Ammon's horn (tissue), 1 donor: ENCODE measurements around the gene TRIP10.

Source experiments
- DNase-seq: peaks from one replicate; pipeline ENCODE4 v3.0.0-alpha.2; 2016; ENCODE audit warnings: low spot score

The TRIP10 gene

DNA sequence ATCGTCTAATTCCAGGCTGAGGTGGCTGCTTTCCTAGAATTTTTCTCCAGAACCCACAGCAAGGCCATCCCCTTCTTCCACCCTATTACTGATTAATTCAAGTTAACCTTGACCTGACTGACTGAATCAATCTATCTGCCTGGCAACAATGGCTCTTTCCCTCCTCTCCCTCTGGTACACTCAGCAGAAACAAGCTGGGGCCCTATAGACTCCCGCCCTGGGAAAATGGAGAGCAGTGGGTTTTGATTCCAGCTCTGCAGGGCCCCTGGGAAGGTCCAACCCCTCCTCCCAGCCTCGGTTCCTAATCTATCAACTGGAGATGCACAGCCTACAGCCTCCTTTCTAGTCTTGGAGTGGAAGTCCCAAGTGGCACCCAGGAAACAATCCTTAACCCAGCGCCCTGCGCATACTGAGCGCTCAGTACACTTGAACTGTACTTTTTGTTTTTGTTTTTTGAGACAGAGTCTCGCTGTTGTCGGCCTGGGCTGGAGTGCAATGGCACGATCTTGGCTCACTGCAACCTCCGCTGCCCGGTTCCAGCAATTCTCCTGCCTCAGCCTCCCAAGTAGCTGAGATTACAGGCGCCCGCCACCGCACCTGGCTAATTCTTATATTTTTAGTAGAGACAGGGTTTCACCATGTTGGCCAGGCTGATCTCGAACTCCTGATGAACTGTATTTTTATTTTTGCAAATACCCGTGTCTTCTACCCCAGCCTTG is 13.8 kb upstream of the TRIP10 start:
- no peak for DNase-seq

DNA sequence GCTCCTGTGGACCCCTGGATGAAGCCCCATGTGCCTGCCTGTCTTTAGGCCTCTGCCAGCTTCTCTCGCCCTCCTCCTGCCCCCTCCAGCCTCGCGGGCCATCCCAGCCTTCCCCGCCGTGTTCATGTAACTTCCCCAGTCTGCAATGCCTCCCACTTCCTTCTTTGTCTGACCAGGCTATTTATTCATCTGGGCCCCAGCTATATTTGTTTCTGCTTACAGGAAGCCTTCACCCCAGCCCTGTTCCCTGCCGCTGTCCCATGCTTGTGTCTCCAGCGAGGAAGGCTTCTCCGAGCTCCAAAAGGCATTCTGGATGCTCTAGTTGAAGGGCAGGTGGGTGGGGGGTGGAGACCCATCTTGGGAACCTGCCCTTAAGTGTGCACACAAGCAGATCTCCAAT is 11.1 kb upstream of the TRIP10 start:
- DNase-seq, result peak; percentile 73

DNA sequence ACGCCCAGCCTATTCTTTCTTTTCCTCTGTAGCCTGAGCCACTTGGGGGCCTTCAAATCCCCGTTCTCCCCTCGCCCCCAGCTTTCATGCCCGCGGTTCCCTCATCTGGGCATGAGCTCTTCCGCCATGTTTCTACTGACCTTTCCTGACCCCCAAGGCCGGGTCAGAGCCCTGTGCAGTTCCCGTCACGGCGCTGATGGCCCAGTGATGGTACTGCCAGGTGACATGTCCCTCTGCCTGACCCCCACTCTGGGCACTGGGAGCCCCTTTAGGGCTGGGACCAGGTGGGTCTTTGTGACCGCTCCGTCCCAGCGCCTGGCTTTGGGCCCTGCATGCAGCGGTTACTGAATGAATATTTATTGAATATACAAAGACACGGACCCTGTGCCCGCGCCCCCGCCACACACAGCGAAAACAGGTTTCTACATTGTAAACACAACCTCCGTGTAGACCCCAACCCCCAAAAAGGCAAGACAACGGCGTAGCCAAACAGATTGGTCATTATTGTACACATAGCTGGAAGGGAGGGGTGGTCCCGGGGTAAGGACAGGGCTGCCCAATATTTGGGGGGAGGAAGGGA is 9.8 kb upstream of the TRIP10 start:
- DNase-seq, result no peak

DNA sequence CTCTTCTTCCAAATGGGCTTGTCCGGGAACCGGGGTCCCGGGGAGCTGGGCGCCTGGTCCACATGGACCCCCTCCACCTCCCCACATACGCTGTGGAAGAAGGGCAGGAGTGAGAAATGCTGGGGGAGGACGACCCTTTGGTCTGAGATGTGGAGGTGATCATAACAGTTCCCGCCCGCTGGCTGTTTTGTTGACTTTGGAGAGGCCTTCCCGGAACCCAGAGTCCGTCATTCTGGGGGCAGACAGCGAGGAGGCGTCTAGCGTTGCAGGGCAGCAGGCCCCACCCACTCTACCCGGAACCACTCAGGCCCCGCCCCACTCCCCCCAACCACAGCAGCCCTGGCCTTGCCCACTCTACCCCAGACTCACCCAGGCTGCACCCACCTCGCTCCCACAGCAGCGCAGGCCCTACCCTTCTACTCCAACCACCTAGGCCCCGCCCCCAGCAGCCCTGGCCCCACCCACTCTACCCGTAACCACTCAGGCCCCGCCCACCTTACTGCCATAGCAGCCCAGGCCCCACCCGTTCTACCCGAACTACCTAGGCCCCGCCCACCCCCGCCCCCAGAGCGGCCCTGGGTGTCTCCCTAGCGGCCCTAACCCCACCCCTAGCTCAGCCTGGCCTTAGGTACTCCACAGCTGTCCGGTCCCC is 9.2 kb upstream of the TRIP10 start:
- peak; percentile 74 for DNase-seq

DNA sequence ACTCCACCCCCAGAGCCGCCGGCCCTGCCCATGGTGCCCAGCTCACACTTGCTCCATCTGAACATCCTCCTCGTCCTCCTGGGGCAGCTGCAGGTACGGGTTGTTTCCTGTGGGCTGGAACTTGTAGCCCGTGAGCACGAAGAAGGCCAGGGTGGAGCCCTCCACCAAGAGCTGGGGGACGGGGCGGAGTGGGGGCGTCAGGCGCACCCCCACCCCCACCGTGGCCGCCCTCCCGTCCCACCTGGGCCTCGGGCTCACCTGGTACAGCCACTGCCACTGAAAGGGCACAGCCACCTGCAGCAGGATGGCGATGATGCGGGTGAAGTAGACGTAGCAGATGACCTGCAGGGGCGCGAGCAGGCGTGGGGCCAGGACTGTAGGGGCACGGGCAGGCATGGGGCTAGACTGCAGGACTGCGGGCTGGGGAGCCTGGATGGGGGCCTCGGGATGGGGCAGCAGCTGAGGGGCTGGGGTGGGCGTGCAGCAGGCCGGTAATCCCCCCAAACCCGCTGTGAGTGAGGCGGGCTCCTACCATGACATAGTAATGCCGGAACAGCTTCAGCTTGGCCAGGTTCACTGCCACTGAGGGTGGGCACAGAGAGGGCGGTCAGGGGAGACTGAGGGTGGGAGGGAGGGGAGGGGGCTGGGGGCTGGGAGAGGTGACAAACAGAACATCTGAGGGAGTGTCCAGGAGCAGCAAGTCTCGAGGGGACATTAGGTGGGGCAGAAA is 8.4 kb upstream of the TRIP10 start:
- no peak for DNase-seq

DNA sequence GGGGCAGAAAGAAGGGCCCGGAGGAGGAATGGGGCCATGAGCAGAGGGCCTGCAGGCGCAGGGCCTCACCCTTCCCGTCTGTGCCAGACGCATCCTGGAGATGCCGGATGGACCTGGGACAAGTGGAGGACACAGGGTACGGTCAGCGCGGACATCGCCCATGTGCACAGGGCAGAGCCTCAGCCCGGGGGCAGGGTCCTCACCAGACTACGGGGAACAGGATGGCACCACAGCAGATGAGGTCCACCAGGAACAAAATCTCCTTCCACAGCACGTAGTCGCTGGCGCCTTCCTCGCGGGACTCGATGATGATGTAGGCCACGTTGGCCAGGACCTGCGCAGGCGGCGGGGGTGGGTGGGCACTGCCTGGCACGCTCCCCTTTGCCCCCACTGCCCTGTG is 7.7 kb upstream of the TRIP10 start:
- no peak for DNase-seq

DNA sequence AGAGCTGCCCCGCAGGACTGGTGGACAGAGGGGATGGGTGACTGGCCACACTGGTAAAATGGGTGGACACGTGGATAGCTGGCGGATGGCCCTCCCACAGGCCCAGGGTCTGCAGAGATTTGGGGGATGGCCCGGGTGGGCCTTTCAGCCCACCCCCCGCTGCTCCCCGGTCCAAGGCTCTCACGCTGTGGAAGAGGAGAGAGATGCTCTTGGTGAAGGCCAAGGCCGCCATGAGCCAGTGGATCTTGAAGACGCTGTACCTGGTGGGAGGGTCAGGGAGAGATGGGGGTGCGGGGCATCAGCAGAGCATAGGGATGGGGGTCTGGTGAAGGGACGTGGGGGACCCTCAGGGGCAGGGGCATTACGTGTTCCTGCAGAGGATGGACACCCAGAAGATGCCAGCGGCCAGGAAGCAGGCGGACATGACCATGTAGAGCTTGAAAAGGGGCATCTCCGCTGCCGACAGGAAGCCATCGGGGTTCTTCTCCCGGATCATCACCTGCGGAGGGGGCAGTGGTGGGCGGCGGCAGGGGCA is 6.6 kb upstream of the TRIP10 start:
- no peak for DNase-seq

DNA sequence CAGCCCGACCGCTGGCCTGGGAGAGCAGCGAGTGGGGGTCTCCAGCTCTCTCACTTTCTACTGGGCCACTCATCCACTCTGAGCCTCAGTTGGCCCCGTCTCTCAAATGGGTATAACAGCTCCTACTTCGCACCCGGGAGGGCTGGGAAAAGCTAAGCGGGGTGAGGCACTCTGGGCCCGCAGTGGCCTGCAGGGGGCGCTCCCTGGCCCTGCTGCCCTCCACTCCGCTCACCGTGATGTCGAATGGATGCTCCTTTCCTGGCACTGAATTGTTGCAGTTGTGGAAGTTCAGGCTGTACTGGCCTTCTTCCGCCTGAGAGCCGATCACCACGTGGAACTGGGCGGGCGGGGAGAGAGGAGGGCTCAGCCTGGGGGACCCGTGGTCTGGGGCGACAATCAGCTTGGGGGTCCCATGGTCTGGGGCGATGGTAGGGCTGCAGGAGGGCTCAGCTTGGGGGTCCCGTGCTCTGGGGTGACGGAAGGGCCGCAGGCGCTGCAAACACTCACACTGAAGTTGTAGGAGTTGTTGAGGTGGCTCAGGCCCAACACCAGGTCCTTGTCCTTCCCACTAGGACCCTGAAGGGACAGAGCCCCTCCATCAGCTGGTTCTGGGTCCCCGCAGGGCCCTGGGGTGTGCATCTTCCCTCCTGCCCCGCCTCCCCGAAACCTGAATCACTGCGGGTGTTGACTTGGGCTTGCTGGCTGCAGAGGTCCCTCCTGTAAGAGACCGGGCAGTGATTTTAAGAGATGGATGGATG is 6.0 kb upstream of the TRIP10 start:
- DNase-seq, result no peak

DNA sequence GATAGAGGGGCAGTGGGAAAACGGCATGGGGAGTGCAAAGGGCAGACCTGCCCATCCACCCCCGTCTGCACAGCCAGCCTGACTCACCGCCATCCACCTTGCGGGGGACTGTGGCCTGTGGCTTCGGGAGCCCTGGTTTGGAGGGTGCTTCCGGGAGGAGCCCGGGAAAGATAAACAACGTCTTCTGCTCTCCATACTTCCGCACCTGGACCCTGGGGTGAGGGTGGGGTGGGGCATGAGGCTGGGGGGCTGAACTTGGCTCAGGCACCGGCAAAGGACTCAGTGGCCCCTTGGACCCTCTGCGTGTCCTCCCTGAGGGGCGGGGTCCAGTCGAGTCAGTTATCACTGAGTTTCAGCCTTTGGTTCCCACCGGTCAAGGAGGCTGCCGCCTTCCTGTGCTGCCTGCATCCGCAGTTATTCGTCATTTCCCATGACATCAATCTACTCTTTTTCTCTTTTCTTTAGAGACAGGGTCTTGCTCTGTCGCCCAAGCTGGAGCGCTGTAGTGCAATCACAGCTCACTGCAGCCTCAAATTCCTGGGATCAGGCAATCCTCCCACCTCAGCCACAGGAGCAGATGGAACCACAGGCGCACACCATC is 5.3 kb upstream of the TRIP10 start:
- no peak for DNase-seq

DNA sequence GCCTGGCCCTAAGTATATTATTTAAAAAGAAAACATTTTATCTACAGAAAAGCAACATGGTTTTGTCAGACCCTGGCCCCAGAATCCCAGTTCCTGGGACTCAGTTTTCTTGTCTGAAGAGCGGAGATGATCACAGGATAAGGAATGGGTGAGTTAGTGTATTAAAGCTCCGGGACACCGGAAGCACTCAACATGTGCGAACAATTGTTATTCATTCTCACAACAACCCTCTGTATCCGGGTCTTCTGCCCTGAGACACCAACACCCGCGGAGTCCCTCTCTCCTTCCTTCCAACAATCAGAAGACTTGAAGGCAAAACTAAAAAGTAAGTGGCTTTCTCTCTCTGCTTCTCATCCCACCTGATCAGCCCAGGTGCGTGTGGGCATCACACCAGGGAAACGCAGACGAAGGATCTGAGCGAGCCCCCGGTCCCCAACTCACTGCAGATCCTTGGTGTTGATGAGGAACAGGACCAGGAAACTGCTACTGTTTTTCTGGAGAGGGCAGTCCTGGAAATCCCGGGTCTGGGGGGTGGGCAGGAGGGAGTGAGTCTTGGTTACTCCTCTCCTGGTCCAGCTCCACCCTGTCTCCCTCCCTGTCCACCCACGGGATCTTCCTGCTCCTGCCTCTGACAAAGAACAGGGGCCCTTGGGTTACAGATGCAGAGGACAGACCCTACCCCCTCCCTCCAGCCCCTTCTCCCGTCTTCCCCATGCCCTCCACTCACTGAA is 4.1 kb upstream of the TRIP10 start:
- DNase-seq, result no peak

DNA sequence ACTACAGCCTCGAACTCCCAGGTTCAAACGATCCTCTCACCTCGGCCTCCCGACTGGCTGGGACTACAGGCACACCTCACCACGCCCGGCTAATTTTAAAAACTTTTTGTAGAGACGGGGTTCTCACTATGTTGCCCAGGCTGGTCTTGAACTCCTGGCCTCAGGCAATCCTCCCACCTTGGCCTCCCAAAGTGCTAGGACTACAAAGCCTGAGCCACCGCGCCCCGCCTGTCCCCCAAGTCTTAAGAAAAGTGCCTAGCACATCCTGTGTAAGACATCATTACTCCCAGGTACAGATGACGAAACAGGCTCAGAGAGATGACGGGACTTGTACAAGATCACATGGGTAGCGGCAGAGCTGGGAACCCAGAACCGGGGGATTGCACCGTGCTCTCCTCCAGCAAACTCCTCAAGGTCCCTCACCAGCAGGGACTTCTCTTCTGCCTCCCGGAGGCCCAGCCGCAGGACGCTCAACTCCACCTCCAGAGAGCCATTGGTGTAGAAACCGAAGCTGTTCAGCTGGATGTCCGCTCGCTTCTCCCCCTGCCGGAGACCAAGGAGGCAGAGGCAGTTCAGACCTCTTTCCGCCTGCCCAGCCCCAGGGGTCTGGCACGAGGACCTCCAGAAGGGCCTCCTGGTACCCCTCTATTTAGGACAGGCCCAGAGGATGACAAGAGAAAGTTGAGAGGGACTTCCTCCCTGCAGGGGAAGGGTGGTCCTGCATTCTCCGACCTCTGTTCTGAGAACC is 3.1 kb upstream of the TRIP10 start:
- DNase-seq, result peak; percentile 83

DNA sequence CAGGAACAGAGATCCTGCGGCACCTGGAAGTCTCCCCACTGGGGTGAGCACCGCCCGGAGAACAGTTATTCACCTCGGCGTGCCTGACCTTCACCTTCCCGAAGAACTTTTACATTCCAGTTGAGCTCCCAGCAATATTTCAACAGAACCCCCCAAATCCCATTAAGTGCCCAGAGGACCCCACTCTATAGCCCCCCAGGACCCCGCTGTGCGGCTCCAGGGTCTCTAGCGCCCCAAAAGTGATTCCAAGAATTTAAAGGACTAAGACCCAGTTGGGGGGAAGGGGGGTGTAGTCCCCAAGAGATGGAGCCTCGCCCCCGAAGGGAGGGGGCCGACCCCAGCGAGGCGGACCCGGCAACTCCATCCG is 2.6 kb upstream of the TRIP10 start:
- DNase-seq, result no peak

DNA sequence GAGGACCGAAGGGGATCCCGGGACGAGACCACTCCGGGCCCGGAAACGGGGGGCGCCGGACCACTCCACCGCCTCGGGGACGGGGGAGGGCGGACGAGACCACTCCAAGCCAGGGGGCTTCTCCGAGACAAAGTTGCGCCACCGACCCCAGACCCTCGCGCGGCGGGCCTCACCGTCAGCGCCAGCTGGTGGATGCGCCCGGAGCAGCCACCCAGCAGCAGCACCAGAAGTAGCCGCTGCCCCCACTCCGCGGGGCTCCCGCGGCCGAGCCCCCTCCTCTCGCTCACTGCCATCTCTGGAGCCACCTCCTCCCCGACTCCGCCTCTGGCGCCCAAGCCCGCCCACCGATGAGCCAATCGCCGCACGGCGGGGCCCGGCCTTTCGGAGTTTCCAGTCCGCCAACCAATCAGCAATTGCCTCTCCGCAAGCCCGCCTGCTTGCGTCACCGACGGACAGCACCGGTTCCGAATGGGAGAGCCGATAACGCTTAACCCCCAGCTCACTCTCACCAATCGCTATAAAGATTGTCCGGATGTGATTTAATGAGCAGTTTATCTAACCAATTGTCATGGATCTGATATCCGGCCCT is 2.1 kb upstream of the TRIP10 start, which contains the start of gene GPR108:
Gene GPR108 (minus strand): TSS at position 297 of the 589 bp plus-strand sequence. CDS start 4 bp downstream, at position 293.
- peak; percentile 100 for DNase-seq

DNA sequence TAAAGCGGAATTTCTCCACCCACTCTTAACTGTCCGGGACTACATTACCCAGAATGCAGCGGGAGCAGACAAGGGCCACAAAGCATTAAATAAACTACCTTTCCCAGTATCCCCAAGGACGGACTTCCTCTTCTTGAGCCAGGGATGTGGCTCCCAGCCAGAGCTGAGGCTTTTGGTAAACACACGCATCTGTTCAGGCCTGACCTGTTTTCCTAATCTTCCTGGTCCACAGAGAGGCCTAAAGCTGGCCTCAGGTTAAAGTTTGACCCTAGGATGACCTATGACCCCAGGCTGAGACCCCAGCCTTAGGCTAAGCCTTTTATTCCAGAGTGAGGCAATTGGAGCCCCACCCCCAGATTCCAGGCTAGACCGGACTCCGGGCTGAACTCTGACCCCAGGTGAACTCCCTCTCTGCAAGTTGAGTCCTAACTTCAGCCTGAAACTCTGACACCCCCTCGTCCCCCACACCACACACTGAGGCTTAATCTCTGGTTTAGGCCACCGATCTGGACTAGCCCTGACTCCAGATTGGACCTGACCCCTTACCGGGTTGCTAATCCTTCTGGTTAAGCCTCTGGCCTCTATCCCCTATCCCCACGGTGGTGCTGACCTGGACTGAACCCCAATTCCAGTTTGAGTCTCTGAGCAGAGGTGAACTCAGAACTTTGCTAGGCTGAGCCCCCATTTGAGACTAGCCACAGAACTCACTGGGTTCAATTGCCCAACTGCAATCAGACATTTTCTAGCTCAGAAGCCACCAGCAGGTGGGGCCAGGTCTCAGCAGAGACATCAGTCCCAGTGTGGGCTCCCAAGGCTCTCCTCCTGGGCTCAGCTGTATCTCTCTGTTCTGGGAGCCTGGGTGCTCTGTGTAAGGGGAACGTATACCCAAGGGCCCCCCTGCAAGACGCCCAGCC is 1.4 kb upstream of the TRIP10 start:
- DNase-seq, result peak; percentile 82

DNA sequence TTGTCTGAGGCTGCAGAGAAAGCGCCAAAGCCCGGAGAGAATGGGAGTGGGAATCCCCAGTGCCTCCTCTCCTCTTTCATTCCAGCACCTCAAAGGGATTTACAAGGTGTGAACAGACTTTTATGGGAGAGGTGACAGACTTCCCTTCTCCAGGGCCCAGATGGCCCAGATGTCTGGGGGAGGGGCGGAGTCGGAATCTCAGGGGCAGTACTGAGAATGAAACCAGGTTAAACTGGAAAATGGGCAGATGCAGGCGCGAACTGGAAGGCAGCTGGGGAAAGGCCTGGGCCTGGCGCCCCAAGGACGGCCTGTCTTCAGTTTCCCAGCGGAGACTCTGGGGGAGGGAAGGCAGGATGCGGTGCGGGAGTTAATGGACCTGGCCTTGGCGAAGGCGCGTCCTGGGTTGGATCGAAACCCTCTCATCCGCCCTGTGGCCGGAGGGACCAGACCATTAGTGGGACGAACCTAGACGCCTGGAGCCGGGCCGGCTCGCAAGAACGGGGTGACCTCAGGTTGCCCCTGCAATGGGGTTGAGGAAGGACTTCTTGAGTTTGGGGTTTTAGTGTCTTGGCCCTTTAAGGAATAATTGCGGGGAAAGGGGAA is 592 bp upstream of the TRIP10 start:
- peak; percentile 23 for DNase-seq

DNA sequence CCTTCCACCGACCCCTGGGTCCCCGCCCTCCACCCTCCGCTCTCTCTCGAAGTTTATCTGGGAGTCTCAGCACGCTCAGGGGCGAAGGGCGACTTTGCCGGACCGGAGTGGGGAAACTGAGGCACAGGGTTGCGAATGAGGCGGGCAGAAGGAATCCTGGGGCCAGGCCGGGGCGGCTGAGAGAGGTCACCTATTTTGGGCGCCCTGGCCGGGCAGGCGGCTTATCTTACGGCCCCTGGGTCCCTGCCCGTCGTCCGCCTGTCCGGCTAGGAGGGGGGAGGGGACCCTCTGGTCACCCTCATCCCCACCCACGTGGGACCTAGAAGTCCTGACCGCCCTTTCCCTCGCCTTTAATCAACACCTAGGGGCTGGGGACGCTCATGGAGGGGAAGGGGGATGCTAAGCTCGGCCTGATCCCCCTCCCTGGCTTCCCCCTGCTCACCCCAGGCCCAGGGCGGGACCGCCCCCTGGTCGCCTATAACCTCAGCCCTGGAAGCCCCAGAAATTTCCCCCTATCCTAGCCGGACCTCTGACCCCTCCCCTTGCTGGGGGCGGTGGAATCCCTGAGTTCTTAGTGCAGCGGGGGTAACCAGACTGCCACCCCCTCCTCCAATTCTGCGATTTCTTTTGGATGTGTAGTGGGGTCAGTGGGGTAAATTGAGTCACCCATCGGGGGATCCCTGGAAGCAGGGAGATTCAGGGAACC is 556 bp downstream of the TRIP10 start:
- no peak for DNase-seq

DNA sequence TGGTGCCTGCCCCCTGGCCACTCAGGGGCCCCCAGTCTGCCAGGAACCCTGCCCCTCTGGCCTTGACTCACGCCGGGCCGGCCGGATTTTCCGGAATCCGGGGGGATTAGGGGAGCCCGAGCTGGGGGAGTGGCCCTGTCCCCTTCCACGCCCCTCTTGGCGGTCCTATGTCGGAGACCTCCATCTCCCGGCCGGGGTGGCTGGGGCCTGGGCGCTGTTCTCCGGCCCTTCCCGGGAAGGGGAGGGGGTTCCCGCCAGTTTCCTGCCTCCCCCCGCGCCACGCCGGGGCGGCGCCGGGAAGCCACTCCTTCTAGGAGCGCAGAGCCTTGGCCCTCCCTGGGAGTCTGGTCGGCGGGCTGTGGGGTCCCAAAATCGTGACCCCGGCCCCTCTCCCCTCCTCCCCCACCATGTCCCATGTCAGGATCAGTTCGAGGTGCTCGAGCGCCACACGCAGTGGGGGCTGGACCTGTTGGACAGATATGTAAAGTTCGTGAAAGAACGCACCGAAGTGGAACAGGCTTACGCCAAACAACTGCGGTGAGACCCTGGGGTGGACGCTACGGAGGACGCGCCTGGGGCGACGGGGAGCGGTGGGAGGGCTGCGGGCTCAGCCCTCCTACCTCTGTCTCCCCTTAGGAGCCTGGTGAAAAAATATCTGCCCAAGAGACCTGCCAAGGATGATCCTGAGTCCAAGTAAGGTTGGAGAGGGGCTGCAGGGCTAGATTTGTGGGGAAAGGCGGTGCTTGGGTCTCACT is 1.3 kb downstream of the TRIP10 start:
- no peak for DNase-seq
